Measurements from ENCODE around the gene AKT1.

AKT1 gene

GRCh38 chr14:104723651-104724406 is 71.7 kb downstream of the AKT1 start, which contains the start of gene ADSS1:
Gene ADSS1 (plus strand): TSS chr14:104724229. CDS start chr14:104724271, 42 bp downstream.
- DNase-seq, result peak; percentile 60 to 89
- Histone ChIP-seq H3K27me3 (no peaks in the 10 kb centered on the region), H3K4me1 (peaks cover 7 to 74% (median 64%) of the 10 kb centered on the region in 4 donors), H3K4me3 (peak within 1 kb of the TSS; percentile 66 to 78), H3K27ac (peak within 1 kb of the TSS; percentile 82 to 83), H3K9me3 (no peaks in the 10 kb centered on the region), H3K36me3 (peaks cover 5 to 14% (median 14%) of the 10 kb centered on the region in 3 donors)
- TF ChIP-seq CTCF (IDR thresholded peaks at IDR 0.05), result peak; percentile 75 to 78
- intact Hi-C loops (cut with DNase I; ENCODE audit: low total_unique reads), result no loop called here

GRCh38 chr14:104722938-104723650 is 72.5 kb downstream of the AKT1 start:
- peaks cover 5 to 21% (median 19%) of the 10 kb centered on the region in 3 donors for H3K36me3 ChIP-seq
- no peaks in the 10 kb centered on the region for H3K9me3 ChIP-seq
- peak overlapping the region; percentile 66 to 78 for H3K4me3 ChIP-seq
- no peaks in the 10 kb centered on the region for H3K27me3 ChIP-seq
- no peak for DNase-seq
- peaks cover 7 to 66% (median 61%) of the 10 kb centered on the region in 4 donors for H3K4me1 ChIP-seq
- no peak for TF ChIP-seq CTCF (IDR thresholded peaks at IDR 0.05)
- H3K27ac ChIP-seq, result peak overlapping the region; percentile 82 to 83
- intact Hi-C loops (cut with DNase I; ENCODE audit: low total_unique reads), result no loop called here

DNA sequence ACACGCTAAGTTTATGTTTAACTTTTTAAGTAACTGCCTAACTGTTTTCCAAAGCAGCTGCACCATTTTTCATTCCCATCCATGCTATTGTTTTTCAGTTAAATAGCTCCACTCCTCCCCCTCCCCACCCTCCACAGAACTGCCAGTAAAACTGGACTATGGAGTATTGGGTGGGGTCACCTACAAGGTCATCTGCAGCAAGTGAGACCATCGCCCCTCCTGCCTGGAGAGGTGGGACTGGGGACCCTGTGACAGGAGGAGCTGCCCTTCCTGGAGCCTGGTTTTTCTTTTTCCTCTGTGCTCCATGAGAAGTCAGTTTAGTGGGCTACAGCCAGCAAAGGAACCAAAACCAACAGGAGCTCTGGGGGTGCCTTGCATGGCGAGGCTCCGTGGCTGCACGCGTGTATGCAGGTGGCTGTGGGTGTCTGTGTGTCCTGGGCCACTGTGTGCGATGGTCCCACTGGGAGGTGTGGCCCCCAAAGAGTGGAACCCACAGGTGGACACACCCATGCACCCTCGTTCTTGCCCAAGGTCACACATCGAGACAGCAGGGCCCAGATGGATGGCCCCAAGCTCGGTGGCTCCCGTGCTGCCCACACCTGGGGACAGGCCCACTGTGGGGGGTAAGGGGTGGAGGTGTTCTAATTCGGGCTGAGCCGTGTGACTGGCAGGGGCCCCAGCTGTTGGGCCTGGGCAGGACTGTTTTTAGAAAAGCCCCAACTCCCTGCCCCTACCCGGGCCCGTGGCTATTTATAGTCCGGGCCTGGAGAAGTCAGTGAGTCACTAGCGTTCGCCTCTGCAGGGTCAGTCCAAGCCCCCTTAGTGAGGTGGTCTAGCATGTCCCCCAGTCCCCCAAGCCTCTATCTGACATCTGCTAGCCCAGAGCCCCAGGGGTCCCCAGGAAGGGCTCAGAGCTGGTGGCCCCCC is 73.8 kb downstream of the AKT1 start:
- Histone ChIP-seq H3K27ac (peak overlapping the region; percentile 82 to 83), H3K27me3 (no peaks in the 10 kb centered on the region), H3K4me3 (no peak overlapping the region), H3K4me1 (peaks cover 7 to 53% (median 51%) of the 10 kb centered on the region in 4 donors), H3K36me3 (peaks cover 5 to 34% (median 22%) of the 10 kb centered on the region in 3 donors), H3K9me3 (no peaks in the 10 kb centered on the region)
- peak; percentile 70 to 94 for DNase-seq
- TF ChIP-seq CTCF (IDR thresholded peaks at IDR 0.05), result no peak
- intact Hi-C loops (cut with DNase I; ENCODE audit: low total_unique reads), result no loop called here

Measured in tibial artery (tissue), 4 donors.